Measurements from ENCODE around the gene PTTG1.

Gene PTTG1

GRCh38 chr5:160451281-160451680, 29.6 kb downstream of the PTTG1 start:
- Histone ChIP-seq H3K27me3 (ENCODE audit: insufficient read depth, low read length) (no peaks in the 10 kb centered on the region), H2BK5ac (ENCODE audit: low read depth, low read length, poor library complexity) (no peak overlapping the region), H2AK5ac (ENCODE audit: low read length) (no peak overlapping the region), H3K18ac (ENCODE audit: low read length) (no peak overlapping the region), H3K4ac (ENCODE audit: low read depth, low read length) (no peak overlapping the region), H2BK12ac (ENCODE audit: low read length) (no peak overlapping the region), H4K91ac (ENCODE audit: low read depth, low read length) (no peak overlapping the region), H3K4me3 (ENCODE audit: low read depth, low read length) (no peak overlapping the region), H3K9me3 (ENCODE audit: insufficient read depth, low read depth, low read length) (no peaks in the 10 kb centered on the region), H3K9ac (ENCODE audit: low read length) (no peak overlapping the region), H3K4me2 (ENCODE audit: low read length) (no peak overlapping the region), H3K79me1 (ENCODE audit: low read length) (no peaks in the 10 kb centered on the region), H3K23ac (ENCODE audit: low read length) (no peak overlapping the region), H3K14ac (ENCODE audit: low read length) (no peak overlapping the region), H2AFZ (ENCODE audit: insufficient read depth, low read length, poor library complexity) (no peak overlapping the region), H3K79me2 (ENCODE audit: control insufficient read depth, insufficient read depth, low read length, poor library complexity) (no peaks in the 10 kb centered on the region), H4K8ac (ENCODE audit: low read depth, low read length) (no peak overlapping the region), H4K12ac (ENCODE audit: low read depth, low read length) (no peak overlapping the region), H2BK120ac (ENCODE audit: insufficient read depth, low read length, poor library complexity) (no peak overlapping the region), H3K4me1 (ENCODE audit: control insufficient read depth in 1 of 2, insufficient read depth in 2 of 2, low read length in 2 of 2) (no peaks in the 10 kb centered on the region), H3K27ac (ENCODE audit: low read depth, low read length) (no peak overlapping the region), H3K36me3 (ENCODE audit: control insufficient read depth in 1 of 2, insufficient read depth in 2 of 2, low read length in 2 of 2) (no peaks in the 10 kb centered on the region)
- WGBS (ENCODE audit: extremely low coverage, insufficient coverage, insufficient read length) = no CpG with 5 or more reads among the region's 2 CpGs
- no peak for DNase-seq

- no peak for DNase-seq
- H3K36me3 ChIP-seq (ENCODE audit: control insufficient read depth in 1 of 2, insufficient read depth in 2 of 2, low read length in 2 of 2) = no peaks in the 10 kb centered on the region
These were observed 30.4 kb downstream of the PTTG1 start for GRCh38 chr5:160452036-160452435.

GRCh38 chr5:160452795-160453194, 31.1 kb downstream of the PTTG1 start:
- H3K23ac ChIP-seq (ENCODE audit: low read length) = no peak overlapping the region
- no peak overlapping the region for H2BK12ac ChIP-seq (ENCODE audit: low read length)
- H3K9ac ChIP-seq (ENCODE audit: low read length) = no peak overlapping the region
- H4K12ac ChIP-seq (ENCODE audit: low read depth, low read length) = no peak overlapping the region
- no peak overlapping the region for H3K18ac ChIP-seq (ENCODE audit: low read length)
- H3K79me2 ChIP-seq (ENCODE audit: control insufficient read depth, insufficient read depth, low read length, poor library complexity) = no peaks in the 10 kb centered on the region
- H3K4ac ChIP-seq (ENCODE audit: low read depth, low read length) = no peak overlapping the region
- no peak overlapping the region for H3K4me2 ChIP-seq (ENCODE audit: low read length)
- H2BK120ac ChIP-seq (ENCODE audit: insufficient read depth, low read length, poor library complexity) = no peak overlapping the region
- H2BK5ac ChIP-seq (ENCODE audit: low read depth, low read length, poor library complexity) = no peak overlapping the region
- H3K9me3 ChIP-seq (ENCODE audit: insufficient read depth, low read depth, low read length) = no peaks in the 10 kb centered on the region
- H2AK5ac ChIP-seq (ENCODE audit: low read length) = no peak overlapping the region
- no peak overlapping the region for H4K91ac ChIP-seq (ENCODE audit: low read depth, low read length)
- H3K4me1 ChIP-seq (ENCODE audit: control insufficient read depth in 1 of 2, insufficient read depth in 2 of 2, low read length in 2 of 2) = no peaks in the 10 kb centered on the region
- H3K79me1 ChIP-seq (ENCODE audit: low read length) = no peaks in the 10 kb centered on the region
- H3K36me3 ChIP-seq (ENCODE audit: control insufficient read depth in 1 of 2, insufficient read depth in 2 of 2, low read length in 2 of 2) = no peaks in the 10 kb centered on the region
- H3K14ac ChIP-seq (ENCODE audit: low read length) = no peak overlapping the region
- DNase-seq = no peak
- H3K27me3 ChIP-seq (ENCODE audit: insufficient read depth, low read length) = no peaks in the 10 kb centered on the region
- H4K8ac ChIP-seq (ENCODE audit: low read depth, low read length) = no peak overlapping the region
- no peak overlapping the region for H2AFZ ChIP-seq (ENCODE audit: insufficient read depth, low read length, poor library complexity)
- no peak overlapping the region for H3K4me3 ChIP-seq (ENCODE audit: low read depth, low read length)
- WGBS (ENCODE audit: extremely low coverage, insufficient coverage, insufficient read length) = no CpG with 5 or more reads among the region's 6 CpGs
- no peak overlapping the region for H3K27ac ChIP-seq (ENCODE audit: low read depth, low read length)

More at GRCh38 chr5:160452036-160452435, 30.4 kb downstream of the PTTG1 start:
- Histone ChIP-seq H3K23ac (ENCODE audit: low read length) (no peak overlapping the region), H3K4ac (ENCODE audit: low read depth, low read length) (no peak overlapping the region), H2AFZ (ENCODE audit: insufficient read depth, low read length, poor library complexity) (no peak overlapping the region), H3K9ac (ENCODE audit: low read length) (no peak overlapping the region), H3K9me3 (ENCODE audit: insufficient read depth, low read depth, low read length) (no peaks in the 10 kb centered on the region), H2BK120ac (ENCODE audit: insufficient read depth, low read length, poor library complexity) (no peak overlapping the region), H3K4me3 (ENCODE audit: low read depth, low read length) (no peak overlapping the region), H4K91ac (ENCODE audit: low read depth, low read length) (no peak overlapping the region), H3K4me2 (ENCODE audit: low read length) (no peak overlapping the region), H4K12ac (ENCODE audit: low read depth, low read length) (no peak overlapping the region), H3K14ac (ENCODE audit: low read length) (no peak overlapping the region), H4K8ac (ENCODE audit: low read depth, low read length) (no peak overlapping the region), H3K4me1 (ENCODE audit: control insufficient read depth in 1 of 2, insufficient read depth in 2 of 2, low read length in 2 of 2) (no peaks in the 10 kb centered on the region), H3K79me1 (ENCODE audit: low read length) (no peaks in the 10 kb centered on the region), H2AK5ac (ENCODE audit: low read length) (no peak overlapping the region), H3K27ac (ENCODE audit: low read depth, low read length) (no peak overlapping the region), H3K18ac (ENCODE audit: low read length) (no peak overlapping the region), H3K27me3 (ENCODE audit: insufficient read depth, low read length) (no peaks in the 10 kb centered on the region), H2BK5ac (ENCODE audit: low read depth, low read length, poor library complexity) (no peak overlapping the region), H2BK12ac (ENCODE audit: low read length) (no peak overlapping the region), H3K79me2 (ENCODE audit: control insufficient read depth, insufficient read depth, low read length, poor library complexity) (no peaks in the 10 kb centered on the region)

GRCh38 chr5:160453751-160454150, 32.1 kb downstream of the PTTG1 start:
- Histone ChIP-seq H3K23ac (ENCODE audit: low read length) (no peak overlapping the region), H3K4me3 (ENCODE audit: low read depth, low read length) (no peak overlapping the region), H4K91ac (ENCODE audit: low read depth, low read length) (no peak overlapping the region), H2BK5ac (ENCODE audit: low read depth, low read length, poor library complexity) (no peak overlapping the region), H4K12ac (ENCODE audit: low read depth, low read length) (no peak overlapping the region), H2AK5ac (ENCODE audit: low read length) (no peak overlapping the region), H3K36me3 (ENCODE audit: control insufficient read depth in 1 of 2, insufficient read depth in 2 of 2, low read length in 2 of 2) (no peaks in the 10 kb centered on the region), H2AFZ (ENCODE audit: insufficient read depth, low read length, poor library complexity) (no peak overlapping the region), H2BK120ac (ENCODE audit: insufficient read depth, low read length, poor library complexity) (no peak overlapping the region), H4K8ac (ENCODE audit: low read depth, low read length) (no peak overlapping the region), H2BK12ac (ENCODE audit: low read length) (no peak overlapping the region), H3K4ac (ENCODE audit: low read depth, low read length) (no peak overlapping the region), H3K14ac (ENCODE audit: low read length) (no peak overlapping the region), H3K79me2 (ENCODE audit: control insufficient read depth, insufficient read depth, low read length, poor library complexity) (no peaks in the 10 kb centered on the region), H3K9me3 (ENCODE audit: insufficient read depth, low read depth, low read length) (no peaks in the 10 kb centered on the region), H3K79me1 (ENCODE audit: low read length) (no peaks in the 10 kb centered on the region), H3K18ac (ENCODE audit: low read length) (no peak overlapping the region), H3K4me2 (ENCODE audit: low read length) (no peak overlapping the region), H3K4me1 (ENCODE audit: control insufficient read depth in 1 of 2, insufficient read depth in 2 of 2, low read length in 2 of 2) (no peaks in the 10 kb centered on the region), H3K27ac (ENCODE audit: low read depth, low read length) (no peak overlapping the region), H3K9ac (ENCODE audit: low read length) (no peak overlapping the region), H3K27me3 (ENCODE audit: insufficient read depth, low read length) (no peaks in the 10 kb centered on the region)
- DNase-seq = no peak
- WGBS (ENCODE audit: extremely low coverage, insufficient coverage, insufficient read length) = no CpG with 5 or more reads among the region's 1 CpG
